HepG2 (cell line): ENCODE measurements around the gene MPC1. TPM values are rescaled to one million over a fixed set of nuclear protein-coding genes. Genes with fewer than 3 reads are reported as not detected.

ENCODE experiments used
- AHR ChIP-seq: IDR thresholded peaks from 2 replicates; pipeline ENCODE4 v1.6.1; 2018; ENCODE audit warnings: missing genetic modification reagents, missing compliant biosample characterization
- ASH2L ChIP-seq: fragments of 300-600, 200-600 bp; sonication (generic); IDR thresholded peaks from 2 replicates; pipeline ENCODE4 v1.7.0; 2017; ENCODE audit warnings: low read depth, mild to moderate bottlenecking, moderate library complexity, mixed read lengths, low read length; ENCODE audit not compliant: insufficient read length
- CEBPZ ChIP-seq: IDR thresholded peaks from 2 replicates; pipeline ENCODE4 v1.6.1; 2012; ENCODE audit warnings: low read length, improper control_type of control experiment
- NFATC3 ChIP-seq: sonication (generic); formaldehyde crosslinking; IDR thresholded peaks from 2 replicates; pipeline ENCODE4 v1.5.1; 2020; ENCODE audit warnings: mild to moderate bottlenecking, missing genetic modification reagents
- PRDM10 ChIP-seq: sonication (generic); formaldehyde crosslinking; IDR thresholded peaks from 2 replicates; pipeline ENCODE4 v1.4.0; 2020; ENCODE audit warnings: low read depth, missing genetic modification reagents
- RELA ChIP-seq: sonication (generic); formaldehyde crosslinking; IDR thresholded peaks from 2 replicates; pipeline ENCODE4 v1.4.0; 2020; ENCODE audit warnings: missing genetic modification reagents
- SOX5 ChIP-seq: IDR thresholded peaks from 2 replicates; pipeline ENCODE4 v1.6.1; 2016; ENCODE audit warnings: borderline replicate concordance
- TGIF2 ChIP-seq: IDR thresholded peaks from 2 replicates; pipeline ENCODE4 v1.6.1; 2016; ENCODE audit warnings: control low read depth, missing compliant biosample characterization
- ZNF598 ChIP-seq: sonication (generic); formaldehyde crosslinking; IDR thresholded peaks from 2 replicates; pipeline ENCODE4 v1.5.1; 2020; ENCODE audit warnings: mild to moderate bottlenecking, missing genetic modification reagents, borderline replicate concordance
- ZNF629 ChIP-seq: sonication (generic); formaldehyde crosslinking; conservative IDR thresholded peaks from 2 replicates; pipeline ENCODE4 v1.5.0; 2020; ENCODE audit warnings: missing genetic modification reagents
- ZNF710 ChIP-seq: sonication (generic); formaldehyde crosslinking; IDR thresholded peaks from 2 replicates; pipeline ENCODE4 v1.5.0; 2020; ENCODE audit warnings: mild to moderate bottlenecking, missing genetic modification reagents, borderline replicate concordance
- polyA plus RNA-seq, 8 experiments: library from polyadenylated mRNA; depleted of rRNA in 3 of 8; stranded (reverse) in 7 of 8; unstranded in 1 of 8; fragments of >200 nt; fragmentation: Illumina TruSeq in 4 of 8; extraction: Trizol in 4 of 8; gene quantifications; 2 replicates each; pipeline versions ENCODE4 v1.2.1 to v1.2.3, GENCODE V29; 2011 to 2016; ENCODE audit warnings: low read depth in 4 of 8, missing spikeins in 1 of 8, mixed read lengths in 1 of 8; ENCODE audit not compliant: insufficient read depth in 1 of 8
- total RNA-seq, 5 experiments: library from RNA; depleted of rRNA; stranded (reverse); fragments of >200 nt; fragmentation: Illumina TruSeq; extraction: Trizol; gene quantifications; 2 replicates each; pipeline ENCODE4 v1.2.3, GENCODE V29; 2016; ENCODE audit warnings: low read depth in 1 of 5

Gene MPC1
- total and polyA plus RNA-seq, 2 of the 13 experiments (the other 11 are each of a cell fraction or from before 2014, with no cell fraction given): 189 to 214 TPM

GRCh38 chr6:166381733-166382499, 824 bp downstream of the MPC1 start (continued):
- TF ChIP-seq SOX5 (0 out of 2 replicates have a peak, but pooled peaks have one; percentile 47), AHR (CRISPR knock-in tag) (no peak), PRDM10 (0 out of 2 replicates have a peak, but pooled peaks have one; percentile 62), TGIF2 (CRISPR knock-in tag) (no peak), ZNF598 (CRISPR knock-in tag) (peak; percentile 96; the same call in 1 of the 2 replicates), CEBPZ (no peak), ZNF710 (peak; percentile 83; the same call in 1 of the 2 replicates), ZNF629 (CRISPR knock-in tag) (no peak), ASH2L (peak; percentile 86), NFATC3 (CRISPR knock-in tag) (no peak), RELA (CRISPR knock-in tag) (0 out of 2 replicates have a peak, but pooled peaks have one; percentile 71)
